Measurements from ENCODE around the gene GCNT1. TPM values are rescaled to one million over a fixed set of nuclear protein-coding genes. Genes with fewer than 3 reads are reported as not detected.
"Not testable (repeated sequence)": the region's sequence is repeated elsewhere in the genome, so short reads cannot be mapped to it uniquely, and the experiment has no call there.

GCNT1 gene
- total RNA-seq, 2 experiments from 2014 or later = 18.2 to 38.4 TPM

DNA sequence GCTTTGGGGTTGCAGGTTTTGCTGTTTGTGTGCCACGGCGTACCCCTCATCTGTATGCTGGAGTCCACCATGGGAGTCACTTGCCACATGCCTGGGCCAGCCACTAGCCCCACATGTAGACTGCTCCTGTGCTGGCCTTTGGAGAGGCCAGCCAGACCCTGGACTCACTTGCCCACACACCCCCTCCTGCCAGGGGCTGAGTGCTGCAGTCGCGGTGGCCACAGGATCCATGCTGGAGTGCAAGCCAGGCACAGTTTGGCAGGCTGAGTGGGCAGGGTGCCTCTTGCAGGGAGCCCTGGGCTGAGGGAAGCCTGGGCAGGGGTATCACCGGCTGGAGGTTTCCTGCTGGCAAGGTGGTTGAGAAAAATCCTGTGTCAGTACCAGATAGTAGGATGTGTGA is 25.6 kb upstream of the GCNT1 start:
- Histone ChIP-seq H3K4me1 (ENCODE audit: insufficient read depth, low read length, poor library complexity, severe bottlenecking) (no peaks in the 10 kb centered on the region), H3K4me2 (ENCODE audit: low read length) (no peak overlapping the region), H3K36me3 (ENCODE audit: insufficient read depth, low read length) (no peaks in the 10 kb centered on the region), H3K27ac (ENCODE audit: low read depth, low read length, poor library complexity, severe bottlenecking) (no peak overlapping the region), H3K79me2 (ENCODE audit: insufficient read depth, low read depth, low read length) (no peaks in the 10 kb centered on the region), H3K9me2 (ENCODE audit: insufficient read depth, low read length) (no peaks in the 10 kb centered on the region), H4K20me1 (ENCODE audit: insufficient read depth, low read length) (no peaks in the 10 kb centered on the region), H3K9me3 (ENCODE audit: low read length) (no peaks in the 10 kb centered on the region), H3K4me3 (ENCODE audit: low read depth, low read length, poor library complexity, severe bottlenecking) (no peak overlapping the region), H2AFZ (ENCODE audit: low read length) (no peak overlapping the region)
- CTCF ChIA-PET (ENCODE audit: unreplicated experiment) = no interaction called here
- BruUV-seq (replicated peaks) = no TSS peak
- no peak for DNase-seq (ENCODE audit: low spot score)
- intact Hi-C loops (cut with micrococcal nuclease; ENCODE audit: unreplicated experiment) = no loop called here
- no peak for TF ChIP-seq EZH2phosphoT487 (IDR thresholded peaks at IDR 0.05; ENCODE audit: borderline replicate concordance, low read depth, low read length)
- TF ChIP-seq CTCF (conservative IDR thresholded peaks at IDR 0.05; ENCODE audit: low read length) = no peak
- POLR2A ChIA-PET = no interaction called here

GRCh38 chr9:76433836-76434235 is 25.1 kb upstream of the GCNT1 start:
- TF ChIP-seq EZH2phosphoT487 (IDR thresholded peaks at IDR 0.05; ENCODE audit: borderline replicate concordance, low read depth, low read length) (no peak), CTCF (conservative IDR thresholded peaks at IDR 0.05; ENCODE audit: low read length) (no peak)
- Histone ChIP-seq H3K4me1 (ENCODE audit: insufficient read depth, low read length, poor library complexity, severe bottlenecking) (no peaks in the 10 kb centered on the region), H3K36me3 (ENCODE audit: insufficient read depth, low read length) (no peaks in the 10 kb centered on the region), H4K20me1 (ENCODE audit: insufficient read depth, low read length) (no peaks in the 10 kb centered on the region), H3K79me2 (ENCODE audit: insufficient read depth, low read depth, low read length) (no peaks in the 10 kb centered on the region), H3K9me3 (ENCODE audit: low read length) (no peaks in the 10 kb centered on the region), H3K9me2 (ENCODE audit: insufficient read depth, low read length) (no peaks in the 10 kb centered on the region), H3K4me3 (ENCODE audit: low read depth, low read length, poor library complexity, severe bottlenecking) (no peak overlapping the region), H3K27ac (ENCODE audit: low read depth, low read length, poor library complexity, severe bottlenecking) (no peak overlapping the region), H3K4me2 (ENCODE audit: low read length) (no peak overlapping the region), H2AFZ (ENCODE audit: low read length) (no peak overlapping the region)
- no peak for DNase-seq (ENCODE audit: low spot score)
- intact Hi-C loops (cut with micrococcal nuclease; ENCODE audit: unreplicated experiment) = no loop called here
- BruUV-seq (replicated peaks) = no TSS peak
- POLR2A ChIA-PET = no interaction called here
- CTCF ChIA-PET (ENCODE audit: unreplicated experiment) = no interaction called here

GRCh38 chr9:76434897-76435296 is 24.1 kb upstream of the GCNT1 start:
- CTCF ChIA-PET (ENCODE audit: unreplicated experiment); DNase-seq (ENCODE audit: low spot score); H3K4me1 ChIP-seq (ENCODE audit: insufficient read depth, low read length, poor library complexity, severe bottlenecking); POLR2A ChIA-PET; H4K20me1 ChIP-seq (ENCODE audit: insufficient read depth, low read length); H3K27ac ChIP-seq (ENCODE audit: low read depth, low read length, poor library complexity, severe bottlenecking); H2AFZ ChIP-seq (ENCODE audit: low read length); H3K9me3 ChIP-seq (ENCODE audit: low read length); H3K36me3 ChIP-seq (ENCODE audit: insufficient read depth, low read length); intact Hi-C loops (cut with micrococcal nuclease; ENCODE audit: unreplicated experiment); BruUV-seq (replicated peaks); H3K4me3 ChIP-seq (ENCODE audit: low read depth, low read length, poor library complexity, severe bottlenecking); H3K4me2 ChIP-seq (ENCODE audit: low read length); H3K9me2 ChIP-seq (ENCODE audit: insufficient read depth, low read length); H3K79me2 ChIP-seq (ENCODE audit: insufficient read depth, low read depth, low read length): not testable (repeated sequence)

- BruUV-seq (replicated peaks); H3K79me2 ChIP-seq (ENCODE audit: insufficient read depth, low read depth, low read length); H3K9me2 ChIP-seq (ENCODE audit: insufficient read depth, low read length); intact Hi-C loops (cut with micrococcal nuclease; ENCODE audit: unreplicated experiment); H4K20me1 ChIP-seq (ENCODE audit: insufficient read depth, low read length); CTCF ChIA-PET (ENCODE audit: unreplicated experiment); H3K9me3 ChIP-seq (ENCODE audit: low read length); H3K36me3 ChIP-seq (ENCODE audit: insufficient read depth, low read length); H3K4me3 ChIP-seq (ENCODE audit: low read depth, low read length, poor library complexity, severe bottlenecking); H3K4me1 ChIP-seq (ENCODE audit: insufficient read depth, low read length, poor library complexity, severe bottlenecking); DNase-seq (ENCODE audit: low spot score); H2AFZ ChIP-seq (ENCODE audit: low read length); H3K27ac ChIP-seq (ENCODE audit: low read depth, low read length, poor library complexity, severe bottlenecking); H3K4me2 ChIP-seq (ENCODE audit: low read length): not testable (repeated sequence)
- POLR2A ChIA-PET = interaction anchor here (0.5 kb wide), 1 partner anchor 12 kb away, joined by 3 read pairs; no protein-coding TSS in a partner anchor
These were observed 21.8 kb upstream of the GCNT1 start for GRCh38 chr9:76437017-76437699.
